Dermis microvascular lymphatic vessel endothelial cell (primary cell): Measurements from ENCODE around the gene RASAL2. TPM values are rescaled to one million over a fixed set of nuclear protein-coding genes. Genes with fewer than 3 reads are reported as not detected.
A peak's percentile ranks its signal among the peaks of the same experiment; 100 is the strongest.
"Not testable (repeated sequence)": the region's sequence is repeated elsewhere in the genome, so short reads cannot be mapped to it uniquely, and the experiment has no call there.

Experiments used
- DNase-seq, 2 donors: peaks; one replicate each; pipeline versions ENCODE4 v3.0.0 to v3.0.0-alpha.2; 2010; ENCODE audit warnings: low read depth in 2 of 2
- total RNA-seq: library from RNA; depleted of rRNA; stranded (reverse); fragments of >200 nt; gene quantifications from 2 replicates; pipeline ENCODE4 v1.2.1, GENCODE V29; 2014

The RASAL2 gene
- total RNA-seq, 1 donor from 2014 or later, result 12.6 TPM

DNA sequence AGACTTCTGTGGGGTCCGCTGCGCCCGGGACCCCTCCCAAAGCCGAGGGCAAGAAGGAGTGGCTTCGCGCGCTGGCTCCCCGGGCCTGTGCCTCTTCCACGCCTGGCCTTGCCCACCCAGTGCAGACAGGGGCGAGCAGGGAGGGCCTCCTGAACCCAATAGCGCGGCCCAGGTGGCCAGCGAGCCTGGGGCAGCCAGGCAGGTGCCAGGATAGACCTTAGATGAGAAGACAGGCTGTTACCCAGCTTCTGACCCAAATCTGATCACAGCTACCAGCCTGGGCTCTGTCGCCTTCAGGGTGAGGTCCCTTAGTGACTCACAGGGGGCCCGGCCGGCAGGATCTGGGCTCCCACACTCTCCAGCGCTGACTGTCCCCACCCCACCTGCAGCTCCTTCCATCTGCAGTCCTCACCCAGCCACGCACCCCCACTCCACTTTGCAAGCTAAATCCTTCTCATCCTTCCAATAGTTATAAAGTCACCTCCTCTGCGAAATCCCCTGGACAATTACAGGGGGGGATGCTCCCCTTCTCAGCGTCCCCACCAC, 393.2 kb downstream of the RASAL2 start:
- no peak for DNase-seq

GRCh38 chr1:178488393-178488792, 394.5 kb downstream of the RASAL2 start:
- DNase-seq, result no peak

DNA sequence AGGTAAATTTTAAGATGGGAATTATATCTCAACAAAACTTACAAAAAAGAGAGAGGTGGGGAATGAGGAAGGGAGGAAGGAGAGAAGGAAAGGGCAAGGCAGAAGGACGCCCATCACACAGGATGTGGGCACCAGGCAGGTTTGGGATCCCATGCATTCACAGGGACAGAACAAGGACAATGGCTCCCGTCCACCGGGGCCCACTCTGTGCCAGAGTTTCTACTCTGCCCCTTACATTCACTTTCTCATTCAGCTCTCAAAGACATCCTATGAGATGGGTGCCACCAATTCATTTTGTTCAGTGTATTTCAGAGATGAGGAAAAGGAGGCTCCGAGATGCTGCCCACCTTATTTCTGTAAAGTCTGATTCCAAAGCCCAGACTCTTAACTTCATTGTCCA, 395.5 kb downstream of the RASAL2 start:
- no peak for DNase-seq

- DNase-seq, result no peak
These were observed 396.2 kb downstream of the RASAL2 start for GRCh38 chr1:178490136-178490535.

DNA sequence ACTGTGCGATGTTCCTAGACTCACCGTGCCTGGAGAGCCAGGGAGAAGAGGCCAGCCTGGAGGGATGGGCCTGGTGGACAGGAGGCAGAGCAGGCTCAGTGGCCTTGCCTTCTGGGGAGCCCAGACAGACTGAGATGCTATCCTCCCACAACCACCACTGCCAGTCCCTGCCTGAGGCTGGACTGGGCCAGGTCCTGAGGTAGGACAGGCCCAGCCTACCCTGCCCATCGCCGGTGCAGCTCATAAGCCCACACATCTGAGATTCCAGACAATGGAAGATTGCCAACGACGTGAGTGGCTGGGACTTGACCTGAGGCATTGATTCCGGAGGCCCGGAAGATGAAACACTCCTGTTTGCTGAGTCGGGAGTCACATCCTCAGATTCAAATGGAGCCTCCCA, 397.1 kb downstream of the RASAL2 start:
- DNase-seq, result peak in 1 of 2 donors; percentile 14

GRCh38 chr1:178491721-178492120, 397.8 kb downstream of the RASAL2 start:
- no peak for DNase-seq

- no peak for DNase-seq
These were observed 398.4 kb downstream of the RASAL2 start for GRCh38 chr1:178492341-178492740.

DNA sequence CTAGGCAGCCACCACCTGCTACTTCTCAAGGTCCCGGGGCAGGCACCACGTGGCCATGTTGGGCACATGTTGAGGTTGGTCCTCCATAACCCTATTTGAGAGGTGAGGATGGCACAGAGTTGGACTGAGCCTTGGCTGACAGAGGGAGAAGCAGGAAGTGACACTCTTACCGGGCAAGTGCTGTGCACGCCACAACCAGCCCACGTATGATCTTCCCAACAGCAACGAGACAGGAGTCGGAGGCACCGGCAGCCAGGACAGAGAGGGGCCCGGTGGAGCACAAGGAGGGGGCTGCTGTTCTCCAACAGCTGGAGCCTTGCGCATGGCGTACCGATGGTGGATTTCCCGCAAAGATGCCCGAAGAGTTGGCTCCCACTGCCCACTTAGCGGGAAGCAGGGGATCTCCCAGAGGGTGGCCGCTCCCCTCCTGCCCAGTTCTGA, 399.4 kb downstream of the RASAL2 start:
- no peak for DNase-seq

- DNase-seq, result no peak
These were observed 400.7 kb downstream of the RASAL2 start for GRCh38 chr1:178494569-178494971.

DNA sequence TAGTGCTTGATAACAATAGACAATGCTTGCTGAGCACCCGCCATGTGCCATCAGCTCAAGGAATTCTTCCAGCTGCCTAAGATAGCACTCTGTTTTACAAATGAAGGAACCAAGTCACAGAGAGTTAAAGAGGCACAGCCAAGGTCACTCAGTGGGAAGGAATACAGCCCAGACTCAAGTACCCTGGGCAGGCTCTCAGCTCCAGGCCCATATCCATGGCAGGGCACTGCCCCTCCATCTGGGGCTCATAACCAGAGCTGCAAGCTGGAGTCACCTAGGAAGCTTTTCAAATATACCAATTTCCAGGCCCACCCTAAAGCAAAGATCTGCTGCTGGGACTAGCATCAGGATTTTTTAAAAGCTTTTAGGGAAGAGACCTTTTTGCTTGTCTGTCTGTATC, 401.3 kb downstream of the RASAL2 start:
- DNase-seq, result no peak

- no peak for DNase-seq
These were observed 402.0 kb downstream of the RASAL2 start for GRCh38 chr1:178495741-178496409.

DNA sequence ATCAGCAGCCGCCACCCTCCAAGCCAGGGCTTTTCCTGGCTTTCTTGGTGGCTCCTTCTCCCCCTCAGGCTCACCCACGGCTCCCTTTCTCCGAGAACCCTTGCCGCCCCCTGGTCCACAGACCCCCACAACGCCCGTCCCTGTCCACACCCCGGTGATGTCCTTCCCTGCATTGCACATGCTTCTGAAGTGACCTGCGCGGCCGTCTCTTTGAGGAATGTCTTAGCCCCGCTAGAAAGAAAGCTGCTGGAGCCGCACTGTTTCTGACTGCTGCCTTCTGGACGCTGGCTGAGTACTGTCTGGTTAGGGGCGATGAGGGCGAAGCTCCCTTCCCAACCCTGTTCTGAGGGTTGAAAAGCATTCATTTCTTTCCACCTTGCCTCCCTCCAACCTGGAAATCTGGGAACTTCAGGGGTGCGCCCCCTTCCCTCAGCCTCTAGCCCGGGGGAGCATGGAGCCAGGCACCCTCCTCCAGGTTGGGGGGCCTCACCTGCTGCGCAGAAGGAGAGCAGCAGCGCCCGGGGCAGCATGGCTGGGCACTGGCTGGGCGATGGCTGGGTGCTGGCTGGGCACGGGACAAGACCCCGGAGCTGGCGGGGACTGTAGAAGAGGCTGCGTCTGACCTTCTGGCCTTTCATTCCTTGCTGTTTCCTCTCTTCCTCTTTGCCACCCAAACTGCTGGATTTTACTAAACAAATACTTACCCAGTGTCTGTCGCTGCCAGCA, 402.7 kb downstream of the RASAL2 start, which contains the start of gene CLEC20A:
Gene CLEC20A, minus strand, starts transcription at position 555 of the 726 bp plus-strand sequence. Its CDS starts 25 bp downstream, at position 530.
- no peak for DNase-seq

DNA sequence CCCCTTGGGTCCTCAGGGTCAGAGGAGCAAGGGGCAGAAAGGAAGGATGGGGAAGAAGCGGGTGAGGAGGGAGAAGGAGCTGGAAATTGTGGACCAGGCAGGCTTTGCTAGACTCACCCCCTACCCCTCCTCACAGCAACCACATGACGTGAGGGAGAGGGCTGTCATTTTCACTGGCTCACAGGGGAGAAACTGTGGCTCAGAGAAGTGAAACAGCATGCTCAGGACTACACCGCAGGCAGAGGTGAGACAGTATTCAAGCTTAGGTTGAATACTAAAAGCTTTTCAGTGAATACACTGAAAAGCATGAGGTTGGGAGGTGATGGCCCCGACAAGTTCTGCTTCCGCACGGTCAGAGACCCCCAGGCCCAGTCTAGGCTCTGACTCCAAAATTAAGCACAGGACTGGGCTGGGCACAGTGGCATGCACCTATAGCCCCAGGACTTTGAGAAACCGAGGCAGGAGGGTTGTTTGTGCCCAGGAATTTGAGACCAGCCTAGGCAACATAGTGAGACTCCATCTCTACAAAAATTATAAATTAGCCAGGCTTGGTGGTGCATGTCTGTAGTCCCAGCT, 404.1 kb downstream of the RASAL2 start:
- no peak for DNase-seq

DNA sequence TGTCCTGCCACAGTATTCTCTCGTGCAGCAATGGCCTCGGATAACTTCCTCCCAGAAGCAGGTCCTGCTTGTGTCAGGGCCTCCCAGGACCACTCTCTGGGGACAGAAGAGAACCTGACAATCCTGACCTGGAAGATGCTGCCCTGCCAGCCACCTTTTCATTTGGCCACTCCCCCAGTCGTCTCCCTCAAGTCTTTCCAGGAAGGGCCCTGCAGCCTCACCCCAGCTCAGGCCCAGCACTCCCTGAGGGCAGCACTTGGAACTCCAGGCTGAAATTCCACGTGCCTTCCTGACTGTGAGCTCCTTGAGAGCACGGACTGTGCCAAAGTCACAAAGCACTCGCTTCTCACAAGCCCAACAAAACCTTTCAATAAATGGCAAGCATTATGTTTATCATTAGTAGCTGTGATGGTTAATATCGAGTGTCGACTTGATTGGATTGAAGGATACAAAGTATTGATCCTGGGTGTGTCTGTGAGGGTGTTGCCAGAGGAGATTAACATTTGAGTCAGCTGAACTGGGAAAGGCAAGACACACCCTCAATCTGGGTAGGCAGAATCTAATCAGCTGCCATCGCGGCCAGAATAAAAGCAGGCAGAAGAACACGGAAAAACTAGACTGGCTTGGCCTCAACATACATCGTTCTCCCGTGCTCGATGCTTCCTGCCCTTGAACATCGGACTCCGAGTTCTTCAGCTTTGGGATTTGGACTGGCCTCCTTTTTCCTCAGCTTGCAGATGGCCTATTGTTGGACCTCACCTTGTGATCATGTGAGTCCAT, 405.2 kb downstream of the RASAL2 start:
- DNase-seq, result no peak

DNA sequence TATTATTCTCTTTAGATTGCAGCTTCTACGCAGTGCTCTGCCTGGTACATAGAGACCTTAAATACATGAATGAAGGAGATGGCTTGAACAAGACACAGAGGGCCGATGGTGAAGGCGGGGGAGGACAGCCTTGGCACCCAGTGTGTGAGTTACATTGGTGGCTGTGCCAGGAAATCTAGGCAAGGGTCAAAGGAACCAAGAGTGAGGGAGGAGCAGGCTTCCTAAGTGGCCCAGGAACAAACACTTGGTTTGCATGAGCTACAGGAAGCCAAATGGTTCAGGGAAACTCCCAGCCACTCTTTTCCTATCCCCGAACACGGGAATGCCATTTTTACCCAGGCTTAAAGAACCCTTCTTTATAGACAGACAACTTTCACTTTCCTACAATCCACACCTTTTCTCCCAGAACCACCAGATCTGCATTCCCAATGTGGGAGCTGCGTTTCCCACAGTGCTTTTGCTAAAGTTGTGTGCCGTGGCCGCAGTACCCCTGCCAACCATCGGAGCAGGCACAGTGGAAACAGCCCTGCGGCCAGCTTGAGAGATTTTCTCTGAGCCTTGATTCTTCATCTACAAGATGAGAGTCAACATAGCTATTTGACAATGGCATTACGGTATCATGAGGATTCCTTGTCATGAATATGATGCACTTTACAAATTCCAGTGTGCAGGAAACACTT, 406.3 kb downstream of the RASAL2 start:
- DNase-seq, result no peak

GRCh38 chr1:178500936-178501554, 407.1 kb downstream of the RASAL2 start:
- no peak for DNase-seq

- peak; percentile 17 to 73 for DNase-seq
These were observed 407.9 kb downstream of the RASAL2 start for GRCh38 chr1:178501705-178502329.

DNA sequence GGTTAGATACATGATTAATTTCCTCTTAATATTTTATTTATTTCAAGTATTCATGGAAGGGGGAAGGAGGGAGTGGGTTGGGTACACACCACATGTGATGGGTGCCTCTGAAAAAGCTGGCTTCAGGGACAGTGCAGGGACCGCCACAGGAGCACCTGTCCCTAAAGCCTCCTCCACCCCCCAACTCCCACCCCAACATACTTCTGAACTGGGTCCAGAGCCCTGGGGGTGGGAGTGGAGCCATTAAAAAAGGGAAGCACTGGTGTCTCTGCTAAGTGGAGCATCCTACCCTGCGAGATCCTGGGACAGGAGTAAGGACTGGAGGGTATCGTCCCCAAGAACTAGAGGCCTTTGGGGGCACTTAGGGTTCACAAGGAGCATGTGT, 408.4 kb downstream of the RASAL2 start:
- DNase-seq, result no peak

GRCh38 chr1:178502856-178503255, 409.0 kb downstream of the RASAL2 start:
- DNase-seq, result no peak

DNA sequence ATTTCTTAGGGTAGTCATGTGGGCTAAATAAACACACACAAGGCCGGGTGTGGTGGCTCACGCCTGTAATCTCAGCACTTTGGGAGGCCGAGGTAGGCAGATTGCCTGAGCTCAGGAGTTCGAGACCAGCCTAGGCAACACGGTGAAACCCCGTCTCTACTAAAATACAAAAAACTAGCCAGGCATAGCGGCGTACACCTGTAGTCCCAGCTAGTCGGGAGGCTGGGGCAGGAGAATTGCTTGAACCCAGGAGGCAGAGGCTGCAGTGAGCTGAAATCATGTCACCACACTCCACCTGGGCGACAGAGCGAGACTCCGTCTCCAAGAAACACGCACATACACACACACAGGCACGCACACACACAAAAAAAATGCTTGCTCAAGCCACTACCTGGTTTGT, 409.4 kb downstream of the RASAL2 start:
- not testable (repeated sequence) for DNase-seq
